DMS 273 treated with DMSO at 0.1 percent for 48 hours (cell line): ENCODE data around the gene GABARAPL1.
"Not testable (repeated sequence)": the region's sequence is repeated elsewhere in the genome, so short reads cannot be mapped to it uniquely, and the experiment has no call there.

ENCODE experiments used
- DNase-seq: peaks from one replicate; lab custom pipeline; 2025; lab: John Stamatoyannopoulos, UW

GABARAPL1 gene

GRCh38 chr12:10212739-10213131, at the start of gene GABARAPL1:
GABARAPL1 (plus strand) TSS chr12:10212877; CDS start chr12:10213130, 253 bp downstream.
- DNase-seq, result no peak

- DNase-seq, result no peak
These were observed 49.6 kb upstream of the GABARAPL1 start for GRCh38 chr12:10163084-10163483.

GRCh38 chr12:10165421-10165820, 47.3 kb upstream of the GABARAPL1 start:
- DNase-seq, result no peak

- DNase-seq, result no peak
These were observed 45.1 kb upstream of the GABARAPL1 start for GRCh38 chr12:10167599-10167998.

- DNase-seq, result no peak
These were observed 43.6 kb upstream of the GABARAPL1 start for GRCh38 chr12:10169104-10169503.

- no peak for DNase-seq
These were observed 42.5 kb upstream of the GABARAPL1 start for GRCh38 chr12:10170216-10170615.

- no peak for DNase-seq
These were observed 40.5 kb upstream of the GABARAPL1 start, which contains the start of gene OLR1 for GRCh38 chr12:10171973-10172728. OLR1 (minus strand) TSS chr12:10172132; CDS start chr12:10172077, 55 bp downstream.

GRCh38 chr12:10174986-10175614, 37.6 kb upstream of the GABARAPL1 start:
- DNase-seq, result no peak

- no peak for DNase-seq
These were observed 36.6 kb upstream of the GABARAPL1 start for GRCh38 chr12:10175846-10176636.

GRCh38 chr12:10178821-10179220, 33.9 kb upstream of the GABARAPL1 start, which contains the start of gene TMEM52B:
TMEM52B (plus strand) TSS chr12:10179032; CDS start chr12:10179575, 543 bp downstream.
- DNase-seq, result no peak

GRCh38 chr12:10179776-10180181, 32.9 kb upstream of the GABARAPL1 start:
- DNase-seq, result no peak

- no peak for DNase-seq
These were observed 30.2 kb upstream of the GABARAPL1 start for GRCh38 chr12:10182354-10183049.

- DNase-seq, result no peak
These were observed 28.3 kb upstream of the GABARAPL1 start for GRCh38 chr12:10184261-10184843.

- DNase-seq, result no peak
These were observed 26.4 kb upstream of the GABARAPL1 start for GRCh38 chr12:10186299-10186698.

GRCh38 chr12:10186958-10187357, 25.7 kb upstream of the GABARAPL1 start:
- DNase-seq, result not testable (repeated sequence)

GRCh38 chr12:10189653-10190052, 23.0 kb upstream of the GABARAPL1 start:
- no peak for DNase-seq

- no peak for DNase-seq
These were observed 21.9 kb upstream of the GABARAPL1 start for GRCh38 chr12:10190558-10191388.

GRCh38 chr12:10191865-10192264, 20.8 kb upstream of the GABARAPL1 start:
- DNase-seq, result no peak

GRCh38 chr12:10194160-10194670, 18.5 kb upstream of the GABARAPL1 start:
- no peak for DNase-seq

- DNase-seq, result no peak
These were observed 16.5 kb upstream of the GABARAPL1 start for GRCh38 chr12:10196210-10196609.
